GM19467 (cell line): ENCODE data around the gene GAL.

ENCODE experiments used
- ATAC-seq: cut with Tn5 transposase; IDR thresholded peaks from one replicate; pipeline ENCODE4 v1.9.1; 2021; ENCODE audit warnings: mild to moderate bottlenecking, moderate library complexity; ENCODE audit not compliant: unreplicated experiment

The GAL gene

GRCh38 chr11:68658661-68659060 is 25.7 kb upstream of the GAL start:
- no peak for ATAC-seq

- no peak for ATAC-seq
Measured at GRCh38 chr11:68659158-68659921, 25.0 kb upstream of the GAL start.

- no peak for ATAC-seq
Measured at GRCh38 chr11:68660066-68660810, 24.1 kb upstream of the GAL start.

GRCh38 chr11:68661014-68661413 is 23.3 kb upstream of the GAL start:
- ATAC-seq: no peak

GRCh38 chr11:68661697-68662603 is 22.4 kb upstream of the GAL start:
- ATAC-seq: no peak

GRCh38 chr11:68663482-68664010 is 20.8 kb upstream of the GAL start:
- no peak for ATAC-seq

- no peak for ATAC-seq
Measured at GRCh38 chr11:68664141-68664540, 20.2 kb upstream of the GAL start.

GRCh38 chr11:68664906-68665305 is 19.4 kb upstream of the GAL start:
- ATAC-seq: no peak

GRCh38 chr11:68665436-68665835 is 18.9 kb upstream of the GAL start:
- ATAC-seq: no peak

GRCh38 chr11:68666849-68667248 is 17.5 kb upstream of the GAL start:
- ATAC-seq: no peak

- no peak for ATAC-seq
Measured at GRCh38 chr11:68667511-68668500, 16.5 kb upstream of the GAL start.

GRCh38 chr11:68669301-68670090 is 14.8 kb upstream of the GAL start:
- ATAC-seq: no peak

GRCh38 chr11:68670208-68670992 is 13.9 kb upstream of the GAL start:
- ATAC-seq: no peak

GRCh38 chr11:68673306-68673945 is 10.9 kb upstream of the GAL start:
- ATAC-seq: no peak

GRCh38 chr11:68673991-68674390 is 10.4 kb upstream of the GAL start:
- ATAC-seq: no peak

- ATAC-seq: no peak
Measured at GRCh38 chr11:68674461-68674860, 9.9 kb upstream of the GAL start.

- no peak for ATAC-seq
Measured at GRCh38 chr11:68677432-68677831, 6.9 kb upstream of the GAL start.

- no peak for ATAC-seq
Measured at GRCh38 chr11:68678031-68678441, 6.3 kb upstream of the GAL start.
